IMR-90 (cell line): ENCODE data around the gene DUSP23. TPM values are rescaled to one million over a fixed set of nuclear protein-coding genes. Genes with fewer than 3 reads are reported as not detected.

ENCODE experiments used
- ATAC-seq: fragments of 200-7000 bp; cut with Tn5 transposase; 2 replicates; pipeline ENCODE4 v1.9.1; 2020; ENCODE audit warnings: low read depth, mild to moderate bottlenecking, moderate library complexity
- BruUV-seq: library from RNA; stranded (reverse); fragments of 400-500 nt; replicated peaks from 2 replicates; lab custom pipeline; 2021; lab: Mats Ljungman, UMichigan
- CTCF ChIA-PET: fragments of 300-600 bp; formaldehyde crosslinking; extraction: SDS; loops from one replicate; lab custom pipeline; 2021; ENCODE audit warnings: antibody characterized with exemption; lab: Yijun Ruan, JAX
- POLR2A ChIA-PET: fragments of 300-600 bp; sonication (Branson Sonifier 250); formaldehyde crosslinking; loops from one replicate; lab custom pipeline; 2022; ENCODE audit warnings: antibody characterized with exemption; ENCODE audit not compliant: unreplicated experiment; lab: Charles Lee
- DNase-seq: peaks from one replicate; pipeline ENCODE4 v3.0.0; 2013
- H2AFZ ChIP-seq: replicated peaks from 2 replicates; pipeline ENCODE3; 2013; ENCODE audit warnings: low read length, mild to moderate bottlenecking; ENCODE audit not compliant: poor library complexity
- H2AK5ac ChIP-seq: 2 replicates; pipeline ENCODE4 v1.6.1; 2013; ENCODE audit warnings: low read depth, low read length, inconsistent platforms
- H2AK9ac ChIP-seq: replicated peaks from 2 replicates; pipeline ENCODE3; 2013; ENCODE audit warnings: mild to moderate bottlenecking, low read depth, low read length, moderate library complexity; ENCODE audit not compliant: poor library complexity
- H2BK120ac ChIP-seq: 2 replicates; pipeline ENCODE4 v1.6.1; 2013; ENCODE audit warnings: low read depth, low read length, inconsistent platforms
- H2BK15ac ChIP-seq: 3 replicates; pipeline ENCODE4 v1.6.1; 2013; ENCODE audit warnings: low read depth, low read length, inconsistent platforms
- H2BK20ac ChIP-seq: 2 replicates; pipeline ENCODE4 v1.6.1; 2013; ENCODE audit warnings: low read depth, mild to moderate bottlenecking, inconsistent platforms, low read length, moderate library complexity
- H2BK5ac ChIP-seq: 2 replicates; pipeline ENCODE4 v1.6.1; 2013; ENCODE audit warnings: mild to moderate bottlenecking, low read depth, low read length, inconsistent platforms; ENCODE audit not compliant: poor library complexity, severe bottlenecking
- H3K14ac ChIP-seq: replicated peaks from 2 replicates; pipeline ENCODE4 v1.6.1; 2013; ENCODE audit warnings: low read depth, low read length, inconsistent platforms
- H3K18ac ChIP-seq: 2 replicates; pipeline ENCODE4 v1.6.1; 2013; ENCODE audit warnings: low read depth, low read length, control low read depth
- H3K23ac ChIP-seq: 2 replicates; pipeline ENCODE4 v1.6.1; 2013; ENCODE audit warnings: low read depth, low read length, inconsistent platforms
- H3K27ac ChIP-seq: 2 replicates; pipeline ENCODE4 v1.5.1; 2013; ENCODE audit warnings: mild to moderate bottlenecking, control low read depth, low read length; ENCODE audit not compliant: insufficient read depth
- H3K27me3 ChIP-seq: 2 replicates; pipeline ENCODE4 v1.6.1; 2013; ENCODE audit warnings: low read length; ENCODE audit not compliant: control insufficient read depth, insufficient read depth
- H3K36me3 ChIP-seq: 2 replicates; pipeline ENCODE4 v1.6.1; 2013; ENCODE audit warnings: low read length, mixed read lengths; ENCODE audit not compliant: control insufficient read depth, insufficient read depth
- H3K4ac ChIP-seq: 2 replicates; pipeline ENCODE4 v1.6.1; 2013; ENCODE audit warnings: low read depth, low read length, inconsistent platforms
- H3K4me1 ChIP-seq: 2 replicates; pipeline ENCODE4 v1.6.1; 2013; ENCODE audit warnings: low read length, mixed read lengths; ENCODE audit not compliant: control insufficient read depth, insufficient read depth
- H3K4me2 ChIP-seq: 2 replicates; pipeline ENCODE4 v1.6.1; 2013; ENCODE audit warnings: low read depth, mild to moderate bottlenecking, control low read depth, low read length, moderate library complexity
- H3K4me3 ChIP-seq: 2 replicates; pipeline ENCODE4 v1.5.1; 2013; ENCODE audit warnings: low read depth, mild to moderate bottlenecking, control low read depth, low read length, moderate library complexity; ENCODE audit not compliant: insufficient read depth
- H3K56ac ChIP-seq: 2 replicates; pipeline ENCODE4 v1.6.1; 2013; ENCODE audit warnings: low read length, inconsistent platforms; ENCODE audit not compliant: insufficient read depth; ENCODE audit errors: extremely low read depth
- H3K79me1 ChIP-seq, 2 experiments: 2 replicates each; pipeline ENCODE4 v1.6.1; 2013; ENCODE audit warnings: low read length in 2 of 2, inconsistent platforms in 1 of 2, low read depth in 1 of 2
- H3K9ac ChIP-seq: 2 replicates; pipeline ENCODE4 v1.6.1; 2013; ENCODE audit warnings: low read depth, low read length, control low read depth
- H3K9me1 ChIP-seq: 2 replicates; pipeline ENCODE4 v1.6.1; 2013; ENCODE audit warnings: low read length, inconsistent platforms; ENCODE audit not compliant: insufficient read depth
- H3K9me3 ChIP-seq: 2 replicates; pipeline ENCODE4 v1.6.1; 2013; ENCODE audit warnings: low read length; ENCODE audit not compliant: control insufficient read depth, insufficient read depth
- H4K20me1 ChIP-seq: 2 replicates; pipeline ENCODE4 v1.6.1; 2013; ENCODE audit warnings: low read length, inconsistent platforms; ENCODE audit not compliant: insufficient read depth
- H4K5ac ChIP-seq: 2 replicates; pipeline ENCODE4 v1.6.1; 2013; ENCODE audit warnings: mild to moderate bottlenecking, low read depth, low read length, control low read depth
- H4K8ac ChIP-seq, 2 experiments: 2 replicates each; pipeline ENCODE4 v1.6.1; 2013; ENCODE audit warnings: low read depth in 2 of 2, low read length in 2 of 2, control low read depth in 1 of 2, inconsistent platforms in 1 of 2
- H4K91ac ChIP-seq: 2 replicates; pipeline ENCODE4 v1.6.1; 2013; ENCODE audit warnings: low read depth, low read length, inconsistent platforms; ENCODE audit not compliant: insufficient read depth
- NFE2L2 ChIP-seq: fragments of 150-350 bp; IDR thresholded peaks from 2 replicates; pipeline ENCODE4 v1.6.1; 2016; ENCODE audit warnings: low read depth, mild to moderate bottlenecking, low read length
- WGBS, 2 experiments: methylation state at CpG; one replicate each; pipeline versions ENCODE4 v1.1.5 to v1.1.7; 2013; ENCODE audit warnings: missing lambda C conversion rate in 2 of 2; ENCODE audit not compliant: insufficient read length in 1 of 2; ENCODE audit errors: extremely low coverage in 2 of 2; 5-methylcytosine and 5-hydroxymethylcytosine counted together
- dilution Hi-C: fragments of 300-500 bp; cut with HindIII; formaldehyde crosslinking; loops from one replicate; pipeline ENCODE4 v1.14.3; 2018; ENCODE audit warnings: low sequenced_read_pairs; ENCODE audit not compliant: unreplicated experiment
- in situ Hi-C: fragments of 300-500 bp; cut with MboI; formaldehyde crosslinking; loops from 3 replicates; pipeline ENCODE4 v1.14.3; 2019; ENCODE audit warnings: low sequenced_read_pairs, inconsistent platforms, mixed read lengths
- intact Hi-C: fragments of 100-400 bp; cut with micrococcal nuclease; formaldehyde crosslinking; loops from 2 replicates; pipeline ENCODE4 v1.10.0; 2022
- polyA plus RNA-seq, 3 experiments: library from polyadenylated mRNA; depleted of rRNA; stranded (reverse); fragments of >200 nt; gene quantifications; 2 replicates each; pipeline ENCODE4 v1.2.3, GENCODE V29; 2012; ENCODE audit warnings: low replicate concordance in 1 of 3
- total RNA-seq: library from RNA; depleted of rRNA; stranded (reverse); fragments of >200 nt; gene quantifications from 2 replicates; pipeline ENCODE4 v1.2.3, GENCODE V29; 2012

DUSP23 gene
- total and polyA plus RNA-seq, 2 of the 4 experiments (the other 2 are of a cell fraction): 4.1 to 12.9 TPM

DNA sequence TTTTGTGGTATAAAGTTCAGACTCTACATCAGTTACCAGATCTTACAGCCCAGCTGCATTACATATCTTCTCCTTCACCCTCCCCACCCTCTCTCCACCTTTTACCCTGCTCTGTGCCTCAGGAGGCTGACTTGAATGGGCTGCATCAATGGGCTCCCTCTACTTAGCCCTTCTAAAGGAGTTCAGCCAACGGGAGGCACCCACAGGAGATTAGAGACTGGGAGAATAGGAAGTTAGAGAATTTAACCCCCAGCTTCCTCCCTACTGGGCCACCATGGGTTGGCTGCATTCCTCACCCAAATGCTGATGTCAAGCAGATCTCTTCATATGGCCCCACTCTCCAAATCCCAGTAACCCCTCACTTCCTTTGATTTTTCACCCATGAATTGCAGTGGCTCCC, 17.1 kb upstream of the DUSP23 start:
- Histone ChIP-seq H2AK5ac (no peak overlapping the region), H4K8ac (no peak overlapping the region), H3K18ac (no peak overlapping the region), H3K27ac (no peak overlapping the region), H3K9ac (no peak overlapping the region), H2BK5ac (no peak overlapping the region), H2AK9ac (no peak overlapping the region), H2BK120ac (no peak overlapping the region), H3K79me1 (no peaks in the 10 kb centered on the region), H2BK20ac (no peak overlapping the region), H3K56ac (no peak overlapping the region), H3K9me1 (no peaks in the 10 kb centered on the region), H3K23ac (no peak overlapping the region), H3K4me3 (no peak overlapping the region), H3K36me3 (no peaks in the 10 kb centered on the region), H4K5ac (no peak overlapping the region), H3K14ac (no peak overlapping the region), H4K20me1 (no peaks in the 10 kb centered on the region), H4K91ac (no peak overlapping the region), H3K27me3 (no peaks in the 10 kb centered on the region), H2BK15ac (no peak overlapping the region), H2AFZ (no peak overlapping the region), H3K9me3 (no peaks in the 10 kb centered on the region), H3K4me1 (no peaks in the 10 kb centered on the region), H3K4me2 (no peak overlapping the region), H3K4ac (no peak overlapping the region)
- ChIA-PET CTCF (no interaction called here), POLR2A (no interaction called here)
- no CpG with 5 or more reads among the region's 1 CpG for WGBS, 2 experiments
- TF ChIP-seq NFE2L2: no peak
- dilution Hi-C loops: no loop called here
- in situ Hi-C loops: no loop called here
- intact Hi-C loops: no loop called here
- no TSS peak for BruUV-seq
- no peak for DNase-seq
- ATAC-seq: no peak
